BJ (cell line): ENCODE measurements around the gene GPC6. TPM values are rescaled to one million over a fixed set of nuclear protein-coding genes. Genes with fewer than 3 reads are reported as not detected.

Experiments
- CTCF ChIA-PET: fragments of 350-600 bp; formaldehyde crosslinking; extraction: SDS; loops from one replicate; lab custom pipeline; 2021; ENCODE audit warnings: antibody characterized with exemption, inconsistent platforms; lab: Yijun Ruan, JAX
- POLR2A ChIA-PET: fragments of 300-600 bp; sonication (Branson Sonifier 250); formaldehyde crosslinking; extraction: SDS; loops from one replicate; lab custom pipeline; 2021; ENCODE audit warnings: antibody characterized with exemption; lab: Charles Lee
- DNase-seq: peaks from one replicate; pipeline ENCODE4 v3.0.0-alpha.2; 2011; ENCODE audit warnings: low read depth
- H3K27me3 ChIP-seq: 2 replicates; pipeline ENCODE4 v1.6.0; 2011; ENCODE audit warnings: low read length; ENCODE audit not compliant: control insufficient read depth, insufficient read depth
- H3K36me3 ChIP-seq: 2 replicates; pipeline ENCODE4 v1.5.1; 2011; ENCODE audit warnings: low read length; ENCODE audit not compliant: control insufficient read depth, insufficient read depth
- H3K4me3 ChIP-seq: 2 replicates; pipeline ENCODE4 v1.5.1; 2011; ENCODE audit warnings: low read depth, mild to moderate bottlenecking, control low read depth, low read length
- CTCF ChIP-seq: IDR thresholded peaks from 2 replicates; pipeline ENCODE4 v1.5.1; 2011; ENCODE audit warnings: low read depth, mild to moderate bottlenecking, control low read depth, inconsistent platforms, low read length, moderate library complexity; ENCODE audit not compliant: insufficient read depth
- polyA plus RNA-seq: library from polyadenylated mRNA; depleted of rRNA; stranded (reverse); fragments of >200 nt; gene quantifications from 2 replicates; pipeline ENCODE4 v1.2.3, GENCODE V29; 2011

GPC6 gene
- polyA plus RNA-seq, 1 experiment, result 23.0 TPM

DNA sequence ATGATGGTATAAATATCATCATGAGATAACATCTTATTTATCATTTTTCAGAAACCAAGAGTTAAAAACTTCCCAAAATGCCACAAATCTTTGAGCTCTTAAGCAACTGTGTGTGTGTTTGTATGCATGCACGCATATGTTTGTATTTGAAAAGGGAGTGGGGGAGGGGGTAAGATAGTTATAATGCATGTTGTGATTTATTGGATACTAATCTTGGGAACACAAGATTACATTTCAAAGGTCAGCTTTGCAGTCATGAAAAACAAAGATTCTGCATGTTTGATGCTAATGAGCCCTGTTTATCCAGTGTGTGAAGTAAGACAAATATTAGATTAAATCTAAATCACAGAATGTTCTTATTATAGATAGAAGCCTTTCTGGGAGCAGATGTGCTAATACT, 897.0 kb downstream of the GPC6 start:
- Histone ChIP-seq H3K27me3 (0 out of 2 replicates have a peak, but pooled peaks cover 2% of the 10 kb centered on the region), H3K36me3 (no peaks in the 10 kb centered on the region), H3K4me3 (no peak overlapping the region)
- TF ChIP-seq CTCF, result no peak
- ChIA-PET CTCF (no interaction called here), POLR2A (no interaction called here)
- DNase-seq, result no peak

GRCh38 chr13:94128430-94128829, 901.8 kb downstream of the GPC6 start:
- no peak for DNase-seq
- no peak overlapping the region for H3K4me3 ChIP-seq
- CTCF ChIA-PET, result no interaction called here

GRCh38 chr13:94129490-94129894, 902.9 kb downstream of the GPC6 start:
- Histone ChIP-seq H3K27me3 (no peaks in the 10 kb centered on the region), H3K4me3 (no peak overlapping the region), H3K36me3 (no peaks in the 10 kb centered on the region)
- no peak for DNase-seq
- POLR2A ChIA-PET, result no interaction called here
- CTCF ChIA-PET, result no interaction called here
- no peak for TF ChIP-seq CTCF

More at GRCh38 chr13:94128430-94128829, 901.8 kb downstream of the GPC6 start:
- no peaks in the 10 kb centered on the region for H3K27me3 ChIP-seq
- no peaks in the 10 kb centered on the region for H3K36me3 ChIP-seq
- TF ChIP-seq CTCF, result no peak
- POLR2A ChIA-PET, result no interaction called here

DNA sequence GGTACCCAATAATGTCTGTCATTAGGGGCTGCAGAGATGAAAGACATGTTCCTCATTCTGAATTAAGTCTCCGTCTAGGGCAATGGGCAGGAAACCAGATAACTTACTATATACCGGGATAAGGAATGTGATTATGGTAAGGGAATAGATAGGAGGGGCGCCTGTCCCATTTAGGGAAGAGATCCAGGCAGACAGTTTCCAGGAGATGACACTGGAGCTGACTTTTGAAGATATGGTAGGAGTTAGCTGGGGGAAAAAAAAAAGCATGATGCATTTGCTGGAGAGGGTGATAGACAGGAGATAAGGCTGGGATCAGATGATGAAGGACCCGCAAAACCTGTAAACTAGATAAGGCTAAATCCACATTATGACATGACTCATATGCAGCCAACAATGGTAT, 912.2 kb downstream of the GPC6 start:
- Histone ChIP-seq H3K4me3 (no peak overlapping the region), H3K36me3 (no peaks in the 10 kb centered on the region), H3K27me3 (no peaks in the 10 kb centered on the region)
- DNase-seq, result no peak
- ChIA-PET POLR2A (no interaction called here), CTCF (interaction anchor here (1.2 to 1.5 kb wide), 2 partner anchors 12 to 18 kb away, joined by 3 read pairs; no protein-coding TSS in a partner anchor)
- no peak for TF ChIP-seq CTCF

GRCh38 chr13:94139393-94139995, 912.9 kb downstream of the GPC6 start:
- no peak for DNase-seq
- H3K27me3 ChIP-seq, result no peaks in the 10 kb centered on the region
- no peak for TF ChIP-seq CTCF
- no peaks in the 10 kb centered on the region for H3K36me3 ChIP-seq
- POLR2A ChIA-PET, result no interaction called here
- H3K4me3 ChIP-seq, result no peak overlapping the region
- CTCF ChIA-PET, result interaction anchor here (1.2 to 1.5 kb wide), 2 partner anchors 11 to 17 kb away, joined by 3 read pairs; no protein-coding TSS in a partner anchor
